CD4-positive, alpha-beta T cell (primary cell): Measurements from ENCODE around the gene CLDN2. TPM values are rescaled to one million over a fixed set of nuclear protein-coding genes. Genes with fewer than 3 reads are reported as not detected.
"Not testable (repeated sequence)": the region's sequence is repeated elsewhere in the genome, so short reads cannot be mapped to it uniquely, and the experiment has no call there.

Experiments
- ATAC-seq: fragments of 200-7000 bp; cut with Tn5 transposase; one replicate; pipeline ENCODE4 v1.10.0; 2022; ENCODE audit warnings: mild to moderate bottlenecking; ENCODE audit not compliant: poor library complexity
- CTCF ChIA-PET: fragments of 350-600 bp; sonication (Branson Sonifier 250); formaldehyde crosslinking; loops from one replicate; lab custom pipeline; 2021; ENCODE audit warnings: antibody characterized with exemption, inconsistent platforms; lab: Charles Lee
- POLR2A ChIA-PET: fragments of 350-600 bp; sonication (Branson Sonifier 250); formaldehyde crosslinking; loops from one replicate; lab custom pipeline; 2021; ENCODE audit warnings: antibody characterized with exemption, inconsistent platforms; lab: Charles Lee
- DNase-seq, 14 experiments: peaks; one replicate each; pipeline ENCODE4 v3.0.0-alpha.2; 2013 to 2020; ENCODE audit warnings: mixed read lengths in 2 of 14
- H3K27ac ChIP-seq, 2 donors: one replicate each; pipeline versions ENCODE4 v1.5.1 to v1.7.0; 2013; ENCODE audit warnings: low read length in 2 of 2, low read depth in 1 of 2, mild to moderate bottlenecking in 1 of 2
- H3K27me3 ChIP-seq, 2 experiments: 1 replicate in 1 of 2; 2 replicates in 1 of 2; pipeline versions ENCODE4 v1.6.1 to v1.7.0; 2013; ENCODE audit warnings: low read length in 2 of 2, control low read depth in 1 of 2, mild to moderate bottlenecking in 1 of 2, moderate library complexity in 1 of 2; ENCODE audit not compliant: insufficient read depth in 2 of 2, control insufficient read depth in 1 of 2
- H3K36me3 ChIP-seq: one replicate; pipeline ENCODE4 v1.6.1; 2013; ENCODE audit warnings: low read length, control low read depth; ENCODE audit not compliant: insufficient read depth
- H3K4me1 ChIP-seq: one replicate; pipeline ENCODE4 v1.6.1; 2013; ENCODE audit warnings: low read length, control low read depth; ENCODE audit not compliant: insufficient read depth
- H3K4me3 ChIP-seq: one replicate; pipeline ENCODE4 v1.5.1; 2013; ENCODE audit warnings: mild to moderate bottlenecking, low read length, moderate library complexity
- H3K9me3 ChIP-seq, 2 experiments: 1 replicate in 1 of 2; 2 replicates in 1 of 2; pipeline versions ENCODE4 v1.6.1 to v1.7.0; 2013; ENCODE audit warnings: low read length in 2 of 2, mild to moderate bottlenecking in 2 of 2, control low read depth in 1 of 2, moderate library complexity in 1 of 2; ENCODE audit not compliant: control insufficient read depth in 1 of 2, insufficient read depth in 1 of 2
- H3K27ac Mint-ChIP-seq: one replicate; pipeline ENCODE4 v1.8.0; 2020; ENCODE audit warnings: mixed read lengths
- H3K27me3 Mint-ChIP-seq: one replicate; pipeline ENCODE4 v1.8.0; 2021; ENCODE audit warnings: mixed read lengths
- H3K36me3 Mint-ChIP-seq: one replicate; pipeline ENCODE4 v1.8.0; 2021; ENCODE audit warnings: low read depth, mixed read lengths
- H3K4me1 Mint-ChIP-seq: one replicate; pipeline ENCODE4 v1.8.0; 2021; ENCODE audit warnings: low read depth, mixed read lengths
- H3K4me3 Mint-ChIP-seq: one replicate; pipeline ENCODE4 v1.8.0; 2020; ENCODE audit warnings: mild to moderate bottlenecking, mixed read lengths
- H3K9me3 Mint-ChIP-seq: one replicate; pipeline ENCODE4 v1.8.0; 2020; ENCODE audit warnings: mixed read lengths
- intact Hi-C, 2 experiments: fragments of 100-400 bp; cut with DNase I in 1 of 2; cut with micrococcal nuclease in 1 of 2; formaldehyde crosslinking; loops; one replicate each; pipeline versions ENCODE4 v1.15.1 to v1.9.0; 2023 to 2025; cut with DNase I, micrococcal nuclease
- polyA plus RNA-seq, 2 donors: library from polyadenylated mRNA; unstranded; fragments of 120-200 nt; gene quantifications; one replicate each; pipeline ENCODE4 v1.2.1, GENCODE V29; 2013
- total RNA-seq, 174 experiments: library from RNA in 2 of 174; stranded (reverse) in 2 of 174; gene quantifications; one replicate each; pipeline ENCODE4 v1.2.3 and lab custom pipeline; 2021 to 2026
- TF ChIP-seq, protein P1 (sequence below): fragments of 200-600 bp; IDR thresholded peaks from one replicate; pipeline ENCODE4 v1.8.0; 2022; ENCODE audit warnings: antibody characterized with exemption, mild to moderate bottlenecking

The CLDN2 gene, protein sequence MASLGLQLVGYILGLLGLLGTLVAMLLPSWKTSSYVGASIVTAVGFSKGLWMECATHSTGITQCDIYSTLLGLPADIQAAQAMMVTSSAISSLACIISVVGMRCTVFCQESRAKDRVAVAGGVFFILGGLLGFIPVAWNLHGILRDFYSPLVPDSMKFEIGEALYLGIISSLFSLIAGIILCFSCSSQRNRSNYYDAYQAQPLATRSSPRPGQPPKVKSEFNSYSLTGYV
- total RNA-seq (not detected), total RNA-seq (lab: John Stamatoyannopoulos, UW) (0 to 0.13 (median 0) reads per million in 172 experiments)
- polyA plus RNA-seq (2013, experiment 1 of 2) = 0.05 TPM
- 0.12 TPM for polyA plus RNA-seq (2013, experiment 2 of 2)

DNA sequence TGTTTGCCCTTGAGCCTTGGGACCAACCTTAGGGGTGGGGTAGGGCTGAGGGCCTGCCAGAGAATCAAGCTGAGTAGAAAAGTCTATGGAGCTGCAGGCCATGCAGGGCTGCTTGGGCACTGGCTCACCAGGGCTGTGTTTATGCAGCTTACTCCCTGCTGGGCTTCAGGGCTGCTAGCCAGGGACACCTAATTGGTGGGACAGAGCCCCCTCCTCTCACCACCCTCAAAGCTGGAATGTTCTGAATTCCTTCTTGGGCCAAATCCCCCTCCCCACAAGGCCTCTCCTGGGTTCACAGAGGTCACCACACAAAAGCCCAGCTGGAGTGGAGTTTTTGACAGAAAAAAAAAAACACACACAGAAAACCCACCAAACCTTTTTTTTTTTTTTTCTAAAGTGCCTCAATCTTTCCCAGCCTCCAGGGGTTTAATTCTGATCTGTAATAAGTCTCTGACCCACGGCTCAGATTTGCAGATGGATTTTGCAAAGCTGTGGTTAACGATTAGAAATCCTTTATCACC lies at the start of gene CLDN2:
Gene CLDN2 (plus strand): TSS at position 471 of the 521 bp plus-strand sequence. CDS start 7,827 bp downstream, outside the sequence.
- TF ChIP-seq, protein P1, sequence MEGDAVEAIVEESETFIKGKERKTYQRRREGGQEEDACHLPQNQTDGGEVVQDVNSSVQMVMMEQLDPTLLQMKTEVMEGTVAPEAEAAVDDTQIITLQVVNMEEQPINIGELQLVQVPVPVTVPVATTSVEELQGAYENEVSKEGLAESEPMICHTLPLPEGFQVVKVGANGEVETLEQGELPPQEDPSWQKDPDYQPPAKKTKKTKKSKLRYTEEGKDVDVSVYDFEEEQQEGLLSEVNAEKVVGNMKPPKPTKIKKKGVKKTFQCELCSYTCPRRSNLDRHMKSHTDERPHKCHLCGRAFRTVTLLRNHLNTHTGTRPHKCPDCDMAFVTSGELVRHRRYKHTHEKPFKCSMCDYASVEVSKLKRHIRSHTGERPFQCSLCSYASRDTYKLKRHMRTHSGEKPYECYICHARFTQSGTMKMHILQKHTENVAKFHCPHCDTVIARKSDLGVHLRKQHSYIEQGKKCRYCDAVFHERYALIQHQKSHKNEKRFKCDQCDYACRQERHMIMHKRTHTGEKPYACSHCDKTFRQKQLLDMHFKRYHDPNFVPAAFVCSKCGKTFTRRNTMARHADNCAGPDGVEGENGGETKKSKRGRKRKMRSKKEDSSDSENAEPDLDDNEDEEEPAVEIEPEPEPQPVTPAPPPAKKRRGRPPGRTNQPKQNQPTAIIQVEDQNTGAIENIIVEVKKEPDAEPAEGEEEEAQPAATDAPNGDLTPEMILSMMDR = no peak
- DNase-seq (no peak), ATAC-seq (no peak)
- intact Hi-C loops = no loop called here
- H3K9me3 Mint-ChIP-seq = no peaks in the 10 kb centered on the region
- H3K27ac Mint-ChIP-seq = no peak within 1 kb of the TSS
- H3K36me3 Mint-ChIP-seq = no peaks in the 10 kb centered on the region
- H3K27me3 Mint-ChIP-seq = no peaks in the 10 kb centered on the region
- H3K4me3 ChIP-seq = no peak within 1 kb of the TSS
- no peak within 1 kb of the TSS for H3K27ac ChIP-seq
- no peaks in the 10 kb centered on the region for H3K9me3 ChIP-seq
- H3K27me3 ChIP-seq = no peaks in the 10 kb centered on the region
- H3K4me1 Mint-ChIP-seq = peaks cover 26% of the 10 kb centered on the region
- ChIA-PET POLR2A (interaction anchor here (0.6 kb wide), 1 partner anchor 68 kb away, joined by 3 read pairs; no protein-coding TSS in a partner anchor), CTCF (no interaction called here)
- no peaks in the 10 kb centered on the region for H3K36me3 ChIP-seq
- peaks cover 17% of the 10 kb centered on the region for H3K4me1 ChIP-seq
- no peak within 1 kb of the TSS for H3K4me3 Mint-ChIP-seq

DNA sequence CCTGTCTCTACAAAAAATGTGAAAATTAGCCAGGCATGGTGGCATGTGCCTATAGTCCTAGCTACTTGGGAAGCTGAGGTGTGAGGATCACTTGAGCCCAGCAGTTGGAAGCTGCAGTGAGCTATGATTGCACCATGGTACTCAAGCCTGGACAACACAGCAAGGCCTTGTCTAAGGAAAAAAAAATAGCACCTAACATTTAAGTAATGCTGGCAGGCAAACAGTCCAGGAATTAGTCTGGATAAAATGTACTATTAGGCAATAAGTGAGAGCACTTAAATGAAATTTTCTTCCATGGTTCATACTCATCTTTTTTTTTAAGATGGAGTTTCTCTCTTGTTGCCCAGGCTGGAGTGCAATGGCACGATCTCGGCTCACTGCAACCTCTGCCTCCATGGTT lies 47.4 kb upstream of the CLDN2 start:
- H3K4me3 Mint-ChIP-seq, CTCF ChIA-PET, H3K4me1 Mint-ChIP-seq, H3K36me3 ChIP-seq, H3K4me3 ChIP-seq, H3K27ac Mint-ChIP-seq, ATAC-seq, H3K4me1 ChIP-seq, POLR2A ChIA-PET, H3K27me3 Mint-ChIP-seq, H3K27ac ChIP-seq, H3K36me3 Mint-ChIP-seq, H3K9me3 ChIP-seq, H3K9me3 Mint-ChIP-seq, DNase-seq, H3K27me3 ChIP-seq: not testable (repeated sequence)
- intact Hi-C loops = loop anchor here (5.0 kb wide), 1 partner anchor 390 kb away; no protein-coding TSS in a partner anchor

DNA sequence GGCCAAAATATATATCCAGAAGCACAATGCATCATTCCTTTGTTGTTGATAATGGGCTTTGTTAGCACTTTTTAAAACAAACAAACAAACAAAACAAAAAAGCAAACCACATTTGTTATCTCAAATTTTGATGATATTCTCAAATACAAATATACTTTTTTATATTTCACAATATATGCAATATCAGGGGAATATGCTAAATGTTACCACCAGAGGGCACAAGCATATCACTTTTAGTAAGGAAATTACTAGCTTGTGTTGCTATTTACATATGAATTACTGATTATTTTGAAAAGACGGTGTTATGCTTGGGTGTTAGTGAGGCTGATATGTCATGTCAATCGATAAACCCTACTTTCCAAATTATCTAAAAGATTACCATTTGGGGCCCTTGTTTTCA lies 46.1 kb upstream of the CLDN2 start:
- Mint-ChIP-seq H3K4me3 (no peak overlapping the region), H3K36me3 (no peaks in the 10 kb centered on the region), H3K27ac (no peak overlapping the region), H3K9me3 (no peaks in the 10 kb centered on the region), H3K4me1 (no peaks in the 10 kb centered on the region), H3K27me3 (peaks cover 6% of the 10 kb centered on the region)
- TF ChIP-seq, protein P1 = peak; percentile 62
- peak in 3 of 14 experiments; percentile 18 to 34 (median 33) for DNase-seq
- no peak for ATAC-seq
- Histone ChIP-seq H3K9me3 (no peaks in the 10 kb centered on the region), H3K27me3 (no peaks in the 10 kb centered on the region), H3K36me3 (no peaks in the 10 kb centered on the region), H3K4me1 (no peaks in the 10 kb centered on the region), H3K27ac (no peak overlapping the region), H3K4me3 (no peak overlapping the region)
- POLR2A ChIA-PET = interaction anchor here (0.7 kb wide), 1 partner anchor 150 kb away, joined by 3 read pairs; no protein-coding TSS in a partner anchor
- intact Hi-C loops = loop anchor here (2.0 to 5.0 kb wide), 2 partner anchors 392 to 1021 kb away; no protein-coding TSS in a partner anchor
- CTCF ChIA-PET = interaction anchor here (1.2 to 1.3 kb wide), 2 partner anchors 9 to 24 kb away, joined by 3 read pairs; no protein-coding TSS in a partner anchor
